NCI-H748 treated with DMSO at 0.1 percent for 48 hours (cell line): ENCODE data around the gene MCRS1.
A peak's percentile ranks its signal among the peaks of the same experiment; 100 is the strongest.
"Not testable (repeated sequence)": the region's sequence is repeated elsewhere in the genome, so short reads cannot be mapped to it uniquely, and the experiment has no call there.

Source experiments
- DNase-seq: peaks from one replicate; lab custom pipeline; 2025; lab: John Stamatoyannopoulos, UW

The MCRS1 gene

GRCh38 chr12:49567611-49568441 is at the start of gene MCRS1:
Gene MCRS1, minus strand, starts transcription at chr12:49568142. Its CDS starts 1,411 bp downstream, at chr12:49566731.
- peak; percentile 85 for DNase-seq

GRCh38 chr12:49616533-49617219 is 48.7 kb upstream of the MCRS1 start:
- no peak for DNase-seq

GRCh38 chr12:49615725-49616124 is 47.8 kb upstream of the MCRS1 start:
- no peak for DNase-seq

- no peak for DNase-seq
These were observed 44.3 kb upstream of the MCRS1 start for GRCh38 chr12:49612210-49612609.

- DNase-seq, result not testable (repeated sequence)
These were observed 42.8 kb upstream of the MCRS1 start for GRCh38 chr12:49610785-49611184.

GRCh38 chr12:49609875-49610154 is 41.9 kb upstream of the MCRS1 start:
- no peak for DNase-seq

- no peak for DNase-seq
These were observed 41.3 kb upstream of the MCRS1 start for GRCh38 chr12:49609059-49609874.

GRCh38 chr12:49605539-49605938 is 37.6 kb upstream of the MCRS1 start, which contains the start of gene FAM186B:
Gene FAM186B, minus strand, starts transcription at chr12:49605639. Its CDS starts 162 bp downstream, at chr12:49605477.
- DNase-seq, result not testable (repeated sequence)

GRCh38 chr12:49604856-49605255 is 36.9 kb upstream of the MCRS1 start:
- no peak for DNase-seq

GRCh38 chr12:49603721-49604120 is 35.8 kb upstream of the MCRS1 start:
- DNase-seq, result no peak

GRCh38 chr12:49599961-49600360 is 32.0 kb upstream of the MCRS1 start:
- no peak for DNase-seq

GRCh38 chr12:49598527-49598926 is 30.6 kb upstream of the MCRS1 start:
- DNase-seq, result no peak

GRCh38 chr12:49588721-49589516 is 21.0 kb upstream of the MCRS1 start:
- no peak for DNase-seq

- no peak for DNase-seq
These were observed 20.3 kb upstream of the MCRS1 start for GRCh38 chr12:49588281-49588680.

- no peak for DNase-seq
These were observed 19.4 kb upstream of the MCRS1 start for GRCh38 chr12:49587174-49587908.

GRCh38 chr12:49585477-49586459 is 17.8 kb upstream of the MCRS1 start:
- no peak for DNase-seq

- no peak for DNase-seq
These were observed 16.6 kb upstream of the MCRS1 start for GRCh38 chr12:49584591-49584990.

- no peak for DNase-seq
These were observed 15.6 kb upstream of the MCRS1 start for GRCh38 chr12:49583366-49584094.

GRCh38 chr12:49582850-49583249 is 14.9 kb upstream of the MCRS1 start:
- DNase-seq, result no peak
